Measurements from ENCODE around the gene ADGRL3.

The ADGRL3 gene

DNA sequence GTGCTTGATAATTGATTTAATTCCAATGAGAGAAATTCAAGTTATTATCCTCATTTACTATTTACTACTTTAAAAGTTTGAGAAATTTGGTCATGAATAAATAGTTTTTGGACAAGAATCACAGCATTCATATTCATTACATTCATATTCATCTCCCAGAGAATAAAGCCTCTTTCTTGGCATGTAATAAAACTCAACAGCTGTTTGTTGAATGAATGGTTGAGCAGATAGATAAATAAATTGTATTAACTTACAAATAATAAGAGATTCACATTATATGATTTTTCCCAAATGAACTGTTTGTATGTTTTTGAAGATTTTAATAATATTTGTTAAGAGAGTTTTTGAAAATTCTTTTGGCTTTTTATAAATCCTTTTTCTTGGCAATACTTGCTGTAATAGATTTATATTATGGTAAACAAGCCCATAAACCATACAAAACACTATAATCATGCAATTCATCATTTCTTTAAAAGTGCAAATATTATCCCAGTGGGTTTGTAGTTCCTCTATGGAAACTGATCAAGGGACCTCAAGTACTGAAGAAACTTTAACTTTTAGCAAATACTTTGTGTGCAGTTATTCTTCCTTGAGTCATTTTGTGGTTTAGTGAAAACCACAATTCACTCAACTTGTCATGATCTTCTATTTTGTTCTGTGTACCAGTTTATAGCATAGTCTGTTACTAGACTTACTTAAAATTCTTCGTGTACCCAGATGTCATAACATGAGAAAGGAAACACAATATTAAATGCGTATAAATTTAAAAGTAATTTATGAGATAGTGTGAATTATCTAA lies 371.8 kb downstream of the ADGRL3 start:
- DNase-seq = no peak

DNA sequence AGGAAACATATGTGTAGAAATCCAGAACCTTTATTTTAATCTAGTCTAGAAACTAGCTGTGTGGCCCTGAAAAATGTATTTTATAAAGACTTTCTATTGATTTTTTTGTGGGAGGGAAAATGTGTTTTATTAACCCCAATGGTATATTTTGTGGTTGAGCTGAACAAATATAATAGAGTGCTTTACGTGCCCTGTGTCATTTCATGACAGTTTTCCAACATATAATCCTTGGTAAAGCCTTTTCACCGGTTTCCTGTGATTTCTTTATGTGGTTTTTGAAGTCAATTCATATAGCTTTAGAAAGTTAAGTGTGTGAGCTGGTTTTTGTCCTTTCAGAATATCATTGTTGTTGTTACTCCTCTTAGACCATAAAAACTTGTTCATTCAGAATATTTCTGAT lies 375.7 kb downstream of the ADGRL3 start:
- no peak for DNase-seq

- no peak for DNase-seq
Measured at GRCh38 chr4:61579786-61580185, 379.7 kb downstream of the ADGRL3 start.

GRCh38 chr4:61580721-61581377 lies 380.7 kb downstream of the ADGRL3 start:
- DNase-seq = no peak

DNA sequence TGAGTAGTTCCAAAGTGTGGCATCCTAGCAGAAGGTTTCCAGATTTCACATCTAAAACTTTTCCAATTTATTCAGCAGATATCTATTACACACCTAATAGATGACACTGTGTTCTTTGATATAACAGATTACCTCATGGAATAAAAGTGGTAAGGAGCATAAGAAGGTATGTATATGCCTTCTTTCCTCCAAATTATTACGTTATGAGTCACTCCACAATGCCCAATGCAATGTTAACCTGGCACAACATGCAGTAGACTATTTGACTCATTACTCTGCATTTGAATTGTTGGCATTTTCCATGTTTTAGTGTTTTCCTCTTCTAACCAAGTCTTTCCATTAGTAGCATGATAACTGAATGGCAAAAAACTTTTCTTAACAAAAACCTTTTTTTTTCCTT lies 383.6 kb downstream of the ADGRL3 start:
- DNase-seq = no peak

- no peak for DNase-seq
Measured at GRCh38 chr4:61588621-61589402, 388.7 kb downstream of the ADGRL3 start.

GRCh38 chr4:61590881-61591280 lies 390.8 kb downstream of the ADGRL3 start:
- no peak for DNase-seq

DNA sequence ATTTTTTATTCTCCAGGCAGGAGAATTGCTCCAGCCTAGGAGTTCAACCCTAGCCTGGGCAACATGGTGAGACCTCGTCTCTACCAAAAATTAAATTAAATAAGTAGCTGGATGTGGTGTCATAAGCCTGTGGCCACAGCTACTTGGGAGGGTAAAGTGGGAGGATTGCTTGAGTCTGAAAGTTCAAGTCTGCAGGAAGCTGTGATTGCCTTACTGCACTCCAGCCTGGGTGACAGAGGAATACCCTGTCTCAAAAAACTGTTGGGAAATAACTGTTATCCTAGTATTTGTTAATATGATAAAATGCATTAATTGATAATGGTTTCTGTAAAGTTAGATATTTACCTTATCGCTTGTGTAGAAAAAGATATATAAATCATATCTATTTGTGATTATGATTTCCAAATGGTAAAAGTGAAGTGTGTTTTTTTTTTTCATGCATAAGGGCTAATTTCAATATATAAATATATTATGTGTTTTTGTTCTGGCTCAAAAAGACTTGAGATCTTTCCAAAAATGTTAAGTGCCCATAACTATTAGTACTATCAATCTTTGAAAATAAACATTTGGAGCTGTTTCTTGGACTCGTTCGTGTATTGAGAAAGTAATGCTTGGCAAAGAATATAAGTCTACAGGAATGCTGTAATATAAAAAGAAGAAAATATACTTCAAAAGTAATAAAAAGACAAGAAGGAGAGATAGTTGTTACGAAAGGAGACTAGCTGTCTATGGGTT lies 396.6 kb downstream of the ADGRL3 start:
- no peak for DNase-seq

GRCh38 chr4:61603086-61603485 lies 403.0 kb downstream of the ADGRL3 start:
- no peak for DNase-seq

GRCh38 chr4:61604054-61604453 lies 403.9 kb downstream of the ADGRL3 start:
- DNase-seq = no peak

DNA sequence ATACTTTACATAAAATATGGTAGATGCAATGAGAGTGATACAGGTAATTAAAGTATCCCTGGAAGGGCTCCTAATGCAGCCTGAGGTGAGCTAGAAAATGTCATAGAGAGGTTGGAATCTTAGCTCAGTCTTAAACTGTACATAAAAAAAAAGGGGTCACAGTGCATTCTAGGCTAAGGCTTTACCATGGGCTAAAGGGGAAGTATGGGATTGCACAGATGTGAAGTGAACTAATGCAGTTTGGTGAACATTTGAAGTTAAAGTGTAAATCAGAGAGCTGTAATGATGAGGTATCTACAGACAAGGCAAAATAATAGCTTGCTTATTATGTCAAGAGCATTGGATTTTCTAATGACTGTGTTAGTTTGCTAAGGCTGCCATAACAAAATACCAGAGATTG lies 405.9 kb downstream of the ADGRL3 start:
- no peak for DNase-seq

DNA sequence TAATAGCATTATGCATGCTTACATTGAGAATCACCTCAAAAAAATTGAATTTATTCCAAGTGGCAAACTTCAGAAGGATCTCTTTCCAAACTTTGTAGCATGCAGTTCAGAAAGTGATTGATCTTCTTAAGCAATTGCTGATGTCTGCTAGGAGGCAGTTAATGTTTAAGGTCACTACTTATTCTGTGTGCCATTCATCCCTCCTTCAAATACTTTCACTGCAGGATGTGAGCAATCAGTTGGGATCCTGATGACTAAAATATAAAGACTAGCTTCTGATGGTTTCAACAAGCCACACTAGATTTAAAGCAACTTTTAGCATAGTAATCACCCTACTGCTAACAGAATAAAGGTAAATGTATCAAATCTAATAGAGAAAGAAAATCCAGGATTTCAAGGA lies 414.1 kb downstream of the ADGRL3 start:
- no peak for DNase-seq

- DNase-seq = no peak
Measured at GRCh38 chr4:61619528-61619927, 419.4 kb downstream of the ADGRL3 start.

GRCh38 chr4:61628282-61628681 lies 428.2 kb downstream of the ADGRL3 start:
- no peak for DNase-seq

- DNase-seq = no peak
Measured at GRCh38 chr4:61628727-61629126, 428.6 kb downstream of the ADGRL3 start.

DNA sequence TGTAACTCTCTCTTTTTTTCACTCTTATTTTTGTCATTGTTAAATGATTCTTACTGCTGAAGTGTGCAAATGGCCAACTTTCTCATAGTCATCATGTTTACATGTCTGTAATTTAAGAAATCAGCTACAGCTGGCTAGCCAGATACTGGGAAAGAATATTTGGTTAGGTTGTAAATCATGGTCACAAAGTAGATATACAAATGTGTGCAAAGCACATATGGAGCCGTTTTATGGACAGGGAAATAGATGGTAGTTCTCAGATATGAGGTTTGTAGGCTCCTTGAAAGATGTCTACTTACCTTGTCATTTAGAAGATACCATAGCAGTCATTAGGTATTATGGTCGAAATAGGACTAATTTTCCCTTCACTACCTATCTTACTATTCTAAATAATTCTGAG lies 430.4 kb downstream of the ADGRL3 start:
- DNase-seq = no peak

- DNase-seq = no peak
Measured at GRCh38 chr4:61638591-61638990, 438.5 kb downstream of the ADGRL3 start.

GRCh38 chr4:61646746-61647350 lies 446.7 kb downstream of the ADGRL3 start:
- DNase-seq = peak; percentile 44

DNA sequence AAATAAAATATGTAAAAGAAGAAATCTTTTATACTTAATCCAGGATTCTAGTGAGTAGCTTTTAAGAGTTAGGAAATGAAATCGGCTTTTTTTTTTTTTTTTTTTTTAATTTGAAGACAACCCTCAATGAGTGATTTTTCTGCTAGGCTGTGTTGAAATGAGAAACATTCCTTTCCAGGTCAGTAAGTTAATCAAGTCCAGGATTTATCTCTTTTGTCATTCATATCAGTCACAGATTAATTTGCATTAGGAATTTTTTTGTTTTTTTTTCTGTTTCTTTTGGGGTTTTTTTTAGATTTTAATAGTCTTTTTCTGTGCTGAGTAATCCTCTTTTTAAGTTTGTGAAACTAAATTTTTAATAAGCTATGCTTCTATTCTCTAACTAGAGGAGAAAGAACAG lies 448.1 kb downstream of the ADGRL3 start:
- DNase-seq = no peak

DNA sequence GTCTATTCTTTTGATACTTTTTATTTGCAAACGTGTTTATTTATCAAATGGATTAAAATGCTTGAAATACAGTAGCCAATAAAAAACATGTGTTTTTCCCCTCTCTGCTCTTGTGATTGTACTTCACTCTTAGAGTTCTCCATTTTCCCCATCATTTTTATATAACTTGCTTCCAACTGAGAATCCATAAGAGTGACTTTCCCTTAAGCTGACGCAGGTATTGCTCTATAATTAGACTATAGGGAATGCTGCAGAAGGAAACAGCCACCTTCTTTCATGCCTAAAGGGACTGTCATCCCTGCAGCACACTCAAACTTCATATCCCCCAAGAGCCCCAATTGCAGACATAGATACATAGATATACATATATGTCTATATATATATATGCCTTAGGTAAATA lies 456.9 kb downstream of the ADGRL3 start:
- DNase-seq = no peak

DNA sequence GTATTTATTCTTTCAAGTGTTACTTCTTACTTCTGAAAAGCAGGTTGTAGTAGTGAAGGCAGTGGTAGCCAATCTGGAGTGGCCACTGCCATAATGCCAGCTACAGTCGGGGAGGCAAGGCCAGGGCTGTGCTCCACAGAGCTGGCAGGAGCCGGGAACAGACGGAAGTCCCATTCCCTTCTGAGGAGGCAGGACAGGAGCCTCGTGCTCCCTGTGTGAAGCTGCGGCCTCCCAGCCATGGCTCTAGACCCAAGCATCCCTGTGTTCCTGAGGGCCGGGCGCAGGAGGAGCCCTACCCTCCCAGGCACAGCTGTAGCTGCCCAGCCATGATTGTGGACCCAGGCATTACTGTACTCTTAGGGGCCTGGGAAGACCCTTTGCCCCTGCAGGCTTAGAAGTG lies 461.8 kb downstream of the ADGRL3 start:
- DNase-seq = no peak

DNA sequence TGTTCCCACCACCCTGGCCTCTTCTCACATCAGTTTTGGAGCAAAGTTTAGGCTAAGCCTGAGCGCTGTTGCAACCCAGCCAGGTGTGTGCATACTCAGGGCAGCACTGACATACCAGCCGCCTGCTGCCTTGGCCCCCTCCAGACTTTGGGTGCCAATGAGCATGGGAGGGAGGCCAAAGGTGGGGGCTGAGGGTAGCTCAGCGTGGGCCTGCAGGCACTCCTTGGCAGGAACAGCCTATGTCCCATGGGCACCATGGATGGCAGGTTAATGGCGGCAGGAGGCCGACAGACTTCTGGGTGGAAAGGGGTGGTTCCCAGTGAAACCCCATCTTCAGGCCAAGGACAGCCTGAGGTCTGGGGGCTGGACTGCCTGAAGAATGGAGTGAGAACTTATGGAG lies 462.2 kb downstream of the ADGRL3 start:
- no peak for DNase-seq

DNA sequence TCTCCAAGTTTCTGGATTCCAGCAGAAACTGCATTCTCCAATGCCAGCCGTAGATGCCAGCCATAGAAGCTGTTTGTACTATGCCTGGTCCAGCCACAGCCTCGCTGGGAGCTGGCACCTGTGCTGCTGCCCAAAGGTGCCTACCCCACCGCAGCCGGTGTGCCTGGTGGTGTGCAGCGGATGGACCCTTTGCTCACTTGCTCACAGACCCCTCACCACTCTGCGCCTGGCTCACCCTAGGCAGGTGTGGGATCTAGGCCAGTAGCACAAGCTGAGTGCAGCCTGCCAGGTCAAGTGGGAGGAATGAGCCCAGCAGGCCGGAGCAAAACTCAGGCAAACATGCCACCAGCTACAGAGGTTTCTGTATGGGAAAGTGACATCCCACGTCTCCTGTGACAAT lies 463.2 kb downstream of the ADGRL3 start:
- DNase-seq = no peak
